HG02970 (cell line): ENCODE measurements around the gene TASP1.

Experiments used
- ATAC-seq: cut with Tn5 transposase; IDR thresholded peaks from one replicate; pipeline ENCODE4 v1.9.1; 2021; ENCODE audit warnings: mild to moderate bottlenecking, moderate library complexity, moderate number of reproducible peaks; ENCODE audit not compliant: unreplicated experiment, low FRiP score

Gene TASP1

DNA sequence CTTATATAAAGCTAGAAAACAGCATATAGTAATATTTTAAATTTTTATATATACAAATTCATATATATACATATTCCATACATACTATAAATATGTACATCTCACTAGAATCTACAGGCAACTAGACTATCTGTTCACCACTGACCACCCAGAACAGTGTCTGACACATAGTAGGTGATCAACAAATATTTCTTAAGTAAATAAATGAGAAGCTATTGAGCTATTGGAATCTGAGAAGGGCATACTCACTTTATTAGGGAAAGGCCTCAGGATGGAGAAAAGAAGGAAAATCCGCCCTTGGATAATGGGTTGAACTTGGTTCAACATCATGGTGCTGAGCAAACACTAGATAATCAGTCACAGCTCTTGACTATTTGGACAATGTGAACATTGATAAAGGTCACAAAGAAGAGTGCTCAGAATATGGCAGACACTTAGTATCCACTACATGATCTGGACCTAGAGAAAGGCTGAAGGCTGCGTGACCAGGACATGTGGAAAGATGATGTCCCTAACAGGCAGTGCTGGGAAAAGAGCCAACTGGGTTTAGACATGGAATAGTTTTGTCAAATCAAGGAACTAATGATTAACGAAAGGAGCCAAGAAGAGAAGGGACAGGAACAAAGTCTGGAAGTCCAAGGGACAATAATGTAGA lies 186.1 kb downstream of the TASP1 start:
- no peak for ATAC-seq

DNA sequence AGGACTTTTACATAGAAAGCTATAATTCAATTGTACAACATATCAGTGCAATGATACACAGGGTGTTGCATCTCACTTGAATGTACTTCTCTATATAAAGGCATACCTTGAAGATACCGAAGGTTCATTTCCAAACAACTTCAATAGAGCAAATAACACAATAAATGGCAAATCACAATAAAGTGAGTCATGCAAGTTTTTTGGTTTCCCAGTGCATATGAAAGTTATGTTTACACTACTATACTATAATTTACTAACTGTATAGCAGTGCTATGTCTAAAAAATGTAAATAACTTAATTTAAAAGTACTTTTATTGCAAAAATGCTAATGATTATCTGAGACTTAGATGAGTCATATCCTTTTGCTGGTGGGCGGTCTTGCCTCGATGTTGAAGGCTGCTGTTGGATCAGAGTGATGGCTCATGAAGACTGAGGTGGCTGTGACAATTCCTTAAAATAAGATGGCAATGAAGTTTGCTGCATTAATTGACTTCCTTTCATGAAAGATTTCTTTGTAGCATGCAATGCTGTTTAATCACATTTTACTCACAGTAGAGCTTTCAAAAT lies 188.8 kb downstream of the TASP1 start:
- ATAC-seq: no peak

DNA sequence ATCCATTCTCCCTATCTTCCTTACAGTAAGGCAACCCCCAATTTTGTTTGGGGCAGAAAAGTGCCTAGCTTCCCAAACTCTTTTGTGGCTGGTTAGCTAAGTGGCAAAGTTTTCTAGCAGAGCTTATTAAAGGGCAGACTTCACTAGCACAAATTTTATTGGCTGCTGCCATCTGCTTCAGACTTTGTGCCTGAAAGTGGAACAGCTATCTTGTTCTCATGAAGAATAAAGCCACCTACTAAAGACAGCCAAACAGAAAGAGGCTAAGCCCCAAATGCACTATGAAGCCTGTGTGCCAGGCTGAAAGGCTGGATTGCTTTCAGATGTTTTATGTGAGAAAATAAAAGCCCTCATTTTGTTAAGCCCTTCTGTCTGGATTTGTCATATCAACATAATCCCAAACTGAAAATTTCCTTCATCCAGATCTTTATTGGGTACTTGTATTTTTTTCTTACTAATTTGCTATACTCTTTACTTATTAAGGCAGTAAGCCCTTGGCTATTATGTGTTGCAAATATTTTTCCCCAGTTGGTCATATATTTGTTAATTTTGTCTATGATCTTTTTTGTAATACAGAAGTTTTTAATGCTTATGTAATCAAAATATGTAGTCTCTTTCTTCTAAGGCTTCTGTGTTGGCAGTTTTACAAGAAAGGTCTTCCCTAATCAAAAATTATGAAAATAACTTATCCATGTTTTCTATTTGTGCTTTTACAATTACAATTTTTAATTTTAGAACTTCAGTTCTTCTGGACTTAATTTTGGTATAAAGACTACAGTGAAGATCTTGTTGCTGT lies 191.1 kb downstream of the TASP1 start:
- no peak for ATAC-seq

DNA sequence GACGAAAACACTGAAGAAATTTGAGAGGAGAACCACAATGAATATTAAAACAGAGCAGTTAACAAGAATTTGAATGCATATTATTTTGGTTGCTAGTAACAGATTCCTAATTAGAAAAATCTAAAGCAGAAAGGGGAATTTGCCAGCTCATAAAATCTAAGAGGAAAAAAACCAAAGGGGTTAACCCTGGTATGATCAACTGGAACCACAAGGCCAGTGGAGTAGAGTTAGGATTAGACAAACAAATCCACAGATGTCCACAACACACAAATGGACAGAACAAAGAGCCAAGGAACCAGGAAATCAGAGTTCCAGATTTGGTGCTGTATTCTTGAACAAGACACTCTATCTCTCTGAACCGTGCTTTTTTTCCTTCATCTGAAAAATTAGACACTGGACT lies 195.0 kb downstream of the TASP1 start:
- no peak for ATAC-seq

DNA sequence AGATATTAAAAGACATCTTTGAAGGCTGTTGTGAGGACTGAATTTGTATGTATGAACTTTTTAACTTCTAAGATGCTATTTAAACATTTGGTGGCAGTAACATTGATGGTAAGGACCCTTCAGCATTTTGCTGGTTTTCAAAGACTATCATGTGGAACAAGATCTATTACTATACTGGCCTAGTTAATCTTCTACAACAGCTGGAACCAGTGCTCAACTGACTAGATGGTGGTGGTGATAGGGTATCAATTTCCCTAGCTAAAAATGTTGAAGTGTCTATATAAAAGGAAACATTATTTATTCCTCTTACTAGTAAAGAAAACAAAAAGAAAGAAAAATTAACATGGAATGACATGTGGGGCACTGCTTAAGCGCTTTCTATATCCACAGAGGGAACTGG lies 195.7 kb downstream of the TASP1 start:
- no peak for ATAC-seq

DNA sequence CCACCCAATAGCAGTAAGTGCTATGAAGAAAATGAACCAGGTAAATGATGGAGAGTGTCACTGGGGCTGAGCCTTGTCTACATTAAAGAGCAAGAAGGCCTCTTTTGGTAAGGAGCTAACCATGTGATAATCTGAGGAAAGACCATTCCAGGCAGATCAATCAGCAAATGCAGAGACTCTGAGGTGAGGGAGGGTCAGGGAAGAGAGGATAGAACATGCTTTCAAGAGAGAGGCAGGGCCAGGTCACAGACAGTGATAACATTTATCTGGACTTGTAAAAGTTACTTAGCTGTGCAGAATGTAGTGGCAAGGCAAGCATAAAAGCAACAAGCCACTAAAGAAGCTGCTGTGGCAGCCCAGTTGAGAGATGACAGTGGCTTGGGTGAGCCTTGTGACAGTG lies 197.3 kb downstream of the TASP1 start:
- no peak for ATAC-seq

DNA sequence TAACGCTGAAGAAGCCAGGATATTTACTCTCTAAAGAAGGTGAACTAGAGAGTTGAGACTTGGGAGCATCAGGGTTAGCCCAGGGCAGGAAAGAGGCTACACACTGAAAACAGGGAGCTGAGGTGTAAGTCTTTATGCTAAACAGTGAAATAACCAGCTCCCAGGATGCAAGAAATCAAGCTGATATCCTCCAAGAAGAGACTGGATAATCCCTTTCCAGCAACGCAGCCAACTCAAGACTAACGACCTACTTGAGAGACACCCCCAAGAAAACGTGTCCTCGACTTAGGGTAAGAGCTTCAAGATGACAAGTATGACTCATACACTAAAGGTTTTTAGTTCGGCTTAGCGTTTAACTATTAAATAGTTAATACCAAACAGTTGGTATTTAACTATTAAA lies 202.2 kb downstream of the TASP1 start:
- ATAC-seq: no peak

DNA sequence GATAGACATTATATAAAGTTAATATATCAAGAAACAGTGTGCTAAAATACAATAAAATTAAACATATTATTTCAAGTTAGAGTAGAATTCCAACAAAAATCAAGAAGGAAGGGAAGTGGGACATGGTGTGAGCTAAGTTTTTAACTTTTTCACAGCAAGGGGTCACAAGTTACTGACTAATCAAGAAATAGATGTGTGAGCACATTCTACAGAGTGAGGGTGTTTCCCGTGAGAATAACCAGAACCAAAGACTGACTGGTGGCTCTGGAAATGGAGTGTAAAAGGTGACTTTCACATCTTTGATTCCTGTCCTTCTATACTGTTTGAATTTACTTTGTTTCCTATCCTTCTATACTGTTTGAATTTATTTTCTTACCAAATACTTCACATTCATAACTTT lies 206.6 kb downstream of the TASP1 start:
- ATAC-seq: no peak

DNA sequence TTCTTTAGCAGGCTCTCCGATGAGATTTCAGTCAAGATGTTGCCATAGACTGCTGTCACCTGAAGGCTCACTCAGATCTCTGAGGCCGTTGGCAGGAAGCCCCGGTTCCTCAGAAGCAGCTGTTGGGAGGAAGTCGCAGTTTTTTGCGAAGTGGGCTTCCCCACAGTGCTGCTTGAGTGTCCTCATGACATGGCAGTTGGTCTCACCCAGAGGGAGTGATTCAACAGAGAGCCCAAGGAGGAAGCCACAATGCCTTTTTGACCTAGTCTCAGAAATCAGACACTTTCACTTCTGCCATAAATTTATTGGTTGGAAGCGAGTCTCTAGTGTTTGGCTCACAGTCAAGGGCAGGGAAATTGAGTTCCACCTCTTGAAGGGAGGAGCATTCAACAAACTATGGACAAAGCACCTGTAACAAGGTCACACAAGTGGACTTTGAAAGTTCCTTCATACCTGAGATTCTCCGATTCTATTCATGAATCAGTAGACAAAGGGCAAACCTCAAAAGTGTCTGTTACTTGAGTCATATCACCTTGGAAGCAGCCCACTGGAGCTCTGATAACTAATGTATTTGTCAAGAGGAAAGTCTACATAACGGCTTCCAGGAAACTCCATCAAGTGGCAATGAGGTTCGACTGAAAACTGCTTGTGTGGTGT lies 208.3 kb downstream of the TASP1 start:
- no peak for ATAC-seq

DNA sequence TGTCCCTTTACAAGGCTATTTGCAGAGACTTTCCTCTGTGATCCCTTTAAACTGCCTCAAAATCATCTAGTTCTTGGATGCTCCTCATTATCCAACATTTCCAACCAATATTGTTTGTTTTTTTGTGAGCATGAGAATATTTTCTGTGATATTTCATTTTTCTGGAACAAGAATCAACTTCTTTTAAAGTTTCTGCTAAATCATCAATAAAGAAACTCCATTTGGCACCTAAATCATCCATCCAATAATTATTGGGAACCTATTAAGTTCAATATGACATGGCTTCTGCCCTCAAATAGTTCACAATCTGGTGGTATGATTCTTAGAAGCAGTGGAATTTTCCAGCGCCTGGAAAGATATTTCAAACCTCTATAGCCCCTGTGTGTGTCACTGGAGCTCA lies 210.0 kb downstream of the TASP1 start:
- ATAC-seq: no peak

DNA sequence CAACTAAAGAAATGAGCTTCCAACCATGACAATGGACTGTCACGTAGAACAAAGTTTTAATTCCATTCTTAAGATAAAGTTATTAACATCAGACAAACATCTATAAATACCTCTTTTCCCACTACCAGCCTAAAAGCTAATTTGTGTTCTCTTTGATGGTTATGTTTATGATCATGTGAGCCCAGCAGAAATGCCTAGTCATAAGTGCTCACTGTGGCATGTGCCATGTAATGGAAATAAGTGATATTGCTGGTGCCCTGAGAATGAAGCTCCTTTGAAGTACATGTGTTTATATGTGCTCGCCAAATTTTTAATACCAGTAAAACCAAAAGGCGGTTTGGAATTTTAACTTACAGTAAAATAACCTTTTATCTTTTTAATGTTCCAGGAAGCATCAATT lies 211.9 kb downstream of the TASP1 start:
- no peak for ATAC-seq

DNA sequence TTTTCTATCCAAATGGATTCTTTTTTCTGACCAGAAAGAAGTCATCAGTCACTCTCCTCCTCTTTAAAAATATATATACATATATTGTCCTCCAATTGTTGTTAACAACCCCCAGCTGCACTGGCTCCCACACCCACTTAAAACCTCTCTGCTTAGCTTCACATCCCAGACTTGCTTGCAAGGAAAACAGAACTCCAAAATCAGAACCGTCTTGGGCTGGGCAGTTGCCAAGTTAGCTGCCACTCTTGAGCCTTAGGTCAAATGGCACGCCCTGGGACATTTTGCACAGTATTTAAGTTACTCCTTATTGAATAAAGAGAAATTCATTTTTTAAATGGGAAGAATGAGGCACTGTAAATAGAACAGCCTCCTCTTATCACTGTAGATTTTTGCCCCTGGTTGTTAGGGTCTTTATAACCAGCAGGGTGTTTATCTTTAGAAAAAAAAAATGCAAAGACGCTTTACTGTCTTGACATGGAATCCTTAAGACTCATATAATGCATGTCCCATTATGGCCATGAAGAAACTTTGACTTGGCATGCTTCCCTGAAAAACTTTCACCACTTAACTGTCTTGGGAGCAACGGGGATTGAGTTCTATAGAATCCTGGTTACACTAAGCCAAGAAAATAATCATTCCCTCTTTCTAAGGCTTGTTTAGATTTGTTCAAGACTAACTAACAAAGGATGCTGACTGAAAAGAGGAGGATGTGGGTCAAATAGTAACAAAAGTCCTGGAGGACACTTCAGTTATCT lies 213.2 kb downstream of the TASP1 start:
- ATAC-seq: no peak

DNA sequence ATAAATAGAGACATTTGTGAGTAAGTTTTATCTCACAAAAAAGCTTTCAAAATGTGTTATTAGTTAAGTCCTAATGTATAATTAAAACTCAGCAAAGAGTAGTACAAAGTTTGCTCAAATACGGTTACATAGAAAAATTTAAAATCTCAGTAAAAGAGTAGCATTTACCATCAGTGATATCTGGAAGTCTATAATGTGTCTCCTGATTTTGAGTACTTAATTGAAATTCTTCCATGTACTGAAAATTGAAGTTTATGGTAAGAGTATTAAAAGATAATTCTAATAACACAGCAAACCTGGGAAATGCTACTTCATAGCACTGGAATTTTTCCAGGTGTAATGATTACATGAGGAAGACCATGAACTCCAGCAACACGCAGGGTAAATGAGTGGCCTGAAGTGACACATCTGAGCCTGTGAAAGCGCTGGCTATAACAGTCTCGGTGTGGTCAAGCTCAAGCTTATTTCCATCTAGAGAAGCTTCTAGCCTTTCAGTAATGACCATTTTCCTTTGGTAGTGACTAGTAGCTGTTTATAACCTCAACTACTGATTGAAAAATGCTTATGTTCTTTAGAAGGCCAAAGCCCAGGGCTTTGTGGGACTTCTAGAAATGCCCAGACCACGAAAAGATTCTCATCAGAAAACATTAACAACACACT lies 214.4 kb downstream of the TASP1 start:
- ATAC-seq: no peak

DNA sequence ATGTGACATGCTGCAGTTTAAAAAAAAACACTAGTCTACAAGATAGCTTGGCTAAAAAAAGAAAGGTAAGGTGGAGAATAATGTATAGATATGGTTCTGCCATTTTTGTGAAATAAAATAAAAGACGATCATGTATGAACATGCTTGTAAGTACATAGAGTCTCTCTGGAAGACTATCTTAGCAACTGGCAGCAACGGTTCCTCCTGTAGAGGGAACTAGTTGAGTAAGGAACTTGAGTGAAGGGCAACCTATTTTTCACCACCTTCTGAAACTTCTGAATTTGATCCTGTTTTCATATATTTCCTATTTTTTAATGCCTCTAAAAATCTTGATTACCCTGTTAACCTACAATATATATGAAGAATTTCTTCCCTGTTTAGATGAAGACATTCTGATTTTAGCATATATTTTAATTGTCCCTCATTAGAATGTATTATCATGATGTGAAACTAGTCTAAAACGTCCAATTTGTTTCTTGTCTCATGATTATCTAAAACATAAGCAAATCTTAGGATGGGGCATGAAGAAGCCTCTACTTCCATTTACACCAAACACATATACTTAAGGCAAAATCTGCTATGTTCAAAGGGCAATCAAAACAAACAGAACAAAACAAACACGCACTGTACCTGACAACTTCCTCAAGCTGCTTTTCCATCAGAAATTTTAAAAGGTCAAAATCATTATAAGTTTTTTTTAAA lies 215.1 kb downstream of the TASP1 start:
- ATAC-seq: no peak

DNA sequence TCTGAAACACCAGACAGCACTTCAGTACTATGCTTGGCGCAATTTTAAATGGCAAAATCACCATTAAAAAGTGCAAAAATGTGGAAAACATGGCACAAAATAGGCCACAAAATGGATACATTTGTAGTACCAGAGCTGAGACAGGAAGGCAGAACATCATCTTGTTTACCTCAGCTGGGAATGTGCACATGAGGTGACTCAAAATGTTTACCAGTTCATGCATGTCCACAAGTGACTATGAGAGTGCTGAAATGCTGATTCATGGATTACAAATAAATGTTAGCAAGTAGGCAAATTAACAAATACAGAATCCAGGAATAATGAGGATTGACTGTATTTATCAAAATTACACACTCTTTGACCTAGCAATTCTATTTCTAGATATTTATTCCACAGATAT lies 216.1 kb downstream of the TASP1 start:
- ATAC-seq: no peak

DNA sequence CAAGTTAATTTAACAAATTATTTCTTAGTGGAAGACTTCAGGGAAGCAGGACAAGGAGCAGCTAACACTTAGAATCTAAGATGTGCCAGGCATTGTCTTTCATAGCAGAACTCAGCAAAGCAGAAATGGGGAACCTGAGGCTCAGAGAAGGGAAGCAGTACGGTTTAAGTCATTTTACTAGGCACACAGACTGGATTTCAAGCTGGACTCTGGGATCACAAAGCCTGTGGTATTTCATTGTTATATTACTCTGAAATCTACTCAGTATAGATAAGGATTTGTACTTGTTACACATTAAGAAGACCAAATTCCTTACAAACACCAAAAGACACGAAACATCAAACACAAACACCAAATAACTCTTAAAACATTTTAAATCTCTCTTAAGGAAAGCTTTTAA lies 218.1 kb downstream of the TASP1 start:
- no peak for ATAC-seq

DNA sequence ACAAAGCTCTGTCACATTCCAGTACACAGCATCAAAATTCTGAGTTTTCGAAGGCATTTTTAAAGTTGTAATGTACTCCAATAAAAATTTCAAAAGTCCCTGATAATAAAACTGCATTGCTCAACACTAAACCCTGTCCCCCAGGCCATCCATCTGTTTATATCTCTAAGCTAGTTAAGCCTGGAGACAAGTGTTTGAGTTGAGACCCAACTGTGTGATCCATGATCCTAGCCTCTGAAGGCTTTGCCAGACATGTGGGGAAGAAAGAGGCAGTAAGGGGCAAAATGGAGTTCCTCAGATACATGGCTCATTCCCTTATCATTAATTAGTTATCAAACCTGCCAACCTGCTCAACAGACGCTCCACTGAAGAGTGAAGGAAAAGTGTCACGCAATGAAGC lies 219.3 kb downstream of the TASP1 start:
- ATAC-seq: no peak

DNA sequence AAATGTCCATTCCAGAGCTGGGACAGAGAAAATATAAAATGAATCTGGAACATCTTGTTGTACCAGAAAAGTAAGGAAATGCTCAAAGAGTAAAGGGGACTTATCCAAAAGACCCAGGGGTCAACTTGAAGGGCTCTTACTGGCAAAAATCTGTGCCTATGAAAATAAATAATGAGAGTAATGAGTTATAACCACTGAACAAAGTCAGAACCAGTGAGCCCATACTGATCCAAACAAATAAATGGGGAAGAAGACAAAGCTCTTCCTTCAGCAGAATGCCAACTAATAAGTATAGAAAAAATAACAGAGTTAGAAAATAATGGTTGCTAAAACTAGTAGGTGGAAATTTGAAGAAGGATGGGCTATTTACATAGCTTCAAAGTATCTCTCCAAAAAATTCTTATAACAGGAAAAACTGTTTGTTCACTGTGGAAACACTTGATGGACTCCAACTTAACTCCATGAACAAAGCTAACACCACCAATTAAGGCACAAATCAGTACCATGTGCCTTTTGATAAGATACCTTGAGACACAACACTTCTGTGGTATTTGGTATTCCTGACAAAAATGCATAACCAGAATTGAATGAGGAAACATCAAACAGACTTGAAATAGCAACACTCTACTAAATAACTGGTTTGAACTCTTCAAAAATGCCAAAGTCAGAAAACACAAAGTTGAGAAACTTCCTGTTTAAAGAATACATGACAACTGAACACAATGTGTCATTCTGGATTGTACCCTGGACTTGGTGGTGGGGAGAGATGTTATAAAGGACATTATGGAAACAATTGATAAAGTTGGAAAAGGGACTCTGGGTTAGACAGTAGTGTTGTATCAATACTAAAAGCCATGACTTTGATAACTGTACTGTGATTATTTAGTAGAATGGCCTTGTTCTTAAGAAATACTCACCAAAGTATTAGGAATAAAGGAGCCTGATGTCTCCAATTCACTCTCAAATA lies 220.2 kb downstream of the TASP1 start:
- no peak for ATAC-seq
